GM12878 (cell line): Measurements from ENCODE around the gene VRK3. TPM values are rescaled to one million over a fixed set of nuclear protein-coding genes. Genes with fewer than 3 reads are reported as not detected.

ENCODE experiments used
- BCLAF1 ChIP-seq: fragments of 450-650 bp; IDR thresholded peaks from 2 replicates; pipeline ENCODE4 v1.6.1; 2017; ENCODE audit warnings: antibody characterized with exemption, mild to moderate bottlenecking, moderate library complexity
- CTCF ChIP-seq, 3 experiments: IDR thresholded peaks in 2 of 3; conservative IDR thresholded peaks in 1 of 3; 2 replicates each; pipeline ENCODE4 v1.5.1; 2011; ENCODE audit warnings: low read depth in 3 of 3, low read length in 3 of 3, mild to moderate bottlenecking in 3 of 3, control low read depth in 2 of 3, moderate library complexity in 2 of 3, inconsistent platforms in 1 of 3, mixed read lengths in 1 of 3; ENCODE audit not compliant: control insufficient read depth in 2 of 3, insufficient read depth in 1 of 3; ENCODE audit errors: extremely low read depth in 1 of 3
- GABPA ChIP-seq: IDR thresholded peaks from 2 replicates; pipeline ENCODE4 v1.6.1; 2014; ENCODE audit warnings: antibody characterized with exemption, low read depth, mild to moderate bottlenecking, inconsistent platforms
- MTA3 ChIP-seq: IDR thresholded peaks from 2 replicates; pipeline ENCODE4 v1.6.1; 2012; ENCODE audit warnings: low read length, inconsistent platforms, borderline replicate concordance
- NBN ChIP-seq: fragments of 450-650 bp; IDR thresholded peaks from 2 replicates; pipeline ENCODE4 v1.6.1; 2016
- POLR2AphosphoS5 ChIP-seq: IDR thresholded peaks from 2 replicates; pipeline ENCODE4 v1.6.1; 2011; ENCODE audit warnings: mild to moderate bottlenecking, low read length, inconsistent platforms
- PRDM15 ChIP-seq: fragments of 450-650 bp; formaldehyde crosslinking; IDR thresholded peaks from 2 replicates; pipeline ENCODE4 v1.4.0; 2020; ENCODE audit warnings: mild to moderate bottlenecking, moderate library complexity
- RAD21 ChIP-seq: IDR thresholded peaks from 2 replicates; pipeline ENCODE4 v1.6.1; 2011; ENCODE audit warnings: mild to moderate bottlenecking, low read depth, low read length, moderate library complexity; ENCODE audit not compliant: insufficient read depth
- RELA ChIP-seq: fragments of 450-650 bp; IDR thresholded peaks from 2 replicates; pipeline ENCODE4 v1.8.0; 2014; ENCODE audit warnings: borderline replicate concordance; ENCODE audit not compliant: partially characterized antibody
- RUNX3 ChIP-seq: IDR thresholded peaks from 2 replicates; pipeline ENCODE4 v1.6.1; 2012; ENCODE audit warnings: low read length, inconsistent platforms
- SUZ12 ChIP-seq: fragments of 200-600 bp; sonication (generic); IDR thresholded peaks from one replicate; pipeline ENCODE4 v1.6.1; 2018; ENCODE audit warnings: antibody characterized with exemption, mild to moderate bottlenecking; ENCODE audit not compliant: unreplicated experiment
- ZNF207 ChIP-seq: fragments of 450-650 bp; IDR thresholded peaks from 2 replicates; pipeline ENCODE4 v1.6.1; 2014; ENCODE audit warnings: antibody characterized with exemption, mild to moderate bottlenecking, borderline replicate concordance
- polyA plus RNA-seq, 11 experiments: library from polyadenylated mRNA; depleted of rRNA in 4 of 11; unstranded in 6 of 11; stranded (reverse) in 5 of 11; fragments of >200 nt; fragmentation: Nextera tagmentation in 4 of 11; fragmentation: Illumina TruSeq in 1 of 11; extraction: Ambion mirVana in 4 of 11; extraction: Trizol in 1 of 11; gene quantifications; 1 replicate in 1 of 11; 2 replicates in 10 of 11; pipeline versions ENCODE4 v1.2.1 to v1.2.3, GENCODE V29; 2011 to 2016; ENCODE audit warnings: inconsistent platforms in 2 of 11, missing spikeins in 2 of 11, low read depth in 1 of 11
- total RNA-seq, 4 experiments: library from RNA; depleted of rRNA in 3 of 4; stranded (reverse); fragments of >200 nt in 3 of 4; fragmentation: Illumina TruSeq in 1 of 4; extraction: Trizol in 1 of 4; gene quantifications; 2 replicates each; pipeline versions ENCODE4 v1.2.1 to v1.2.3, GENCODE V29; 2013 to 2021

The VRK3 gene
- total and polyA plus RNA-seq, 10 of the 15 experiments (the other 5 are each of a cell fraction or from before 2014, with no cell fraction given) = 17.3 to 61.9 (median 35.5) TPM

GRCh38 chr19:50050406-50051227 is 25.4 kb upstream of the VRK3 start (continued):
- TF ChIP-seq PRDM15 (CRISPR knock-in tag) (no peak), POLR2AphosphoS5 (no peak), RUNX3 (no peak), NBN (no peak), CTCF (IDR thresholded peaks at IDR 0.05 in 2 of 3, conservative IDR thresholded peaks at IDR 0.05 in 1 of 3; ENCODE audit: control insufficient read depth in 2 of 3, extremely low read depth in 1 of 3, insufficient read depth in 1 of 3, low read depth in 3 of 3, low read length in 3 of 3) (no peak), GABPA (no peak), SUZ12 (no peak), ZNF207 (no peak), RAD21 (no peak), RELA (no peak), MTA3 (no peak), BCLAF1 (no peak)
- TF ChIP-seq, all 136 proteins: peak for 8
